HEK293T (cell line): ENCODE results near the gene ZXDC.

Source experiments
- CTCF ChIA-PET: fragments of 350-600 bp; formaldehyde crosslinking; extraction: SDS; loops from one replicate; lab custom pipeline; 2021; ENCODE audit warnings: antibody characterized with exemption, inconsistent platforms; lab: Yijun Ruan, JAX
- POLR2A ChIA-PET: fragments of 350-600 bp; formaldehyde crosslinking; extraction: SDS; loops from one replicate; lab custom pipeline; 2020; ENCODE audit warnings: antibody characterized with exemption, inconsistent platforms; lab: Yijun Ruan, JAX
- DNase-seq: peaks from one replicate; pipeline ENCODE4 v3.0.0; 2012; ENCODE audit warnings: mixed read lengths; ENCODE audit errors: extremely low spot score
- ARNT ChIP-seq: fragments of 450-650 bp; IDR thresholded peaks from 2 replicates; pipeline ENCODE4 v1.6.1; 2017; ENCODE audit warnings: mild to moderate bottlenecking
- BHLHE40 ChIP-seq: fragments of 450-650 bp; IDR thresholded peaks from 2 replicates; pipeline ENCODE4 v1.6.1; 2016; ENCODE audit warnings: mild to moderate bottlenecking, moderate library complexity, borderline replicate concordance
- CTBP1 ChIP-seq: fragments of 450-650 bp; IDR thresholded peaks from 2 replicates; pipeline ENCODE4 v1.6.1; 2016; ENCODE audit warnings: borderline replicate concordance
- ELF4 ChIP-seq: fragments of 450-650 bp; IDR thresholded peaks from 2 replicates; pipeline ENCODE4 v1.6.1; 2017; ENCODE audit warnings: antibody characterized with exemption
- FOXA1 ChIP-seq: fragments of 450-650 bp; IDR thresholded peaks from 2 replicates; pipeline ENCODE4 v1.6.1; 2016; ENCODE audit warnings: mild to moderate bottlenecking
- FOXK2 ChIP-seq: fragments of 450-650 bp; IDR thresholded peaks from 2 replicates; pipeline ENCODE4 v1.6.1; 2016; ENCODE audit warnings: mild to moderate bottlenecking
- FOXM1 ChIP-seq: fragments of 450-650 bp; IDR thresholded peaks from 2 replicates; pipeline ENCODE4 v1.6.1; 2017; ENCODE audit warnings: mild to moderate bottlenecking, borderline replicate concordance
- HDGF ChIP-seq: fragments of 450-650 bp; IDR thresholded peaks from 2 replicates; pipeline ENCODE4 v1.6.1; 2017; ENCODE audit warnings: antibody characterized with exemption, borderline replicate concordance
- L3MBTL2 ChIP-seq: fragments of 450-650 bp; conservative IDR thresholded peaks from 2 replicates; pipeline ENCODE4 v1.6.1; 2016; ENCODE audit warnings: mild to moderate bottlenecking
- LEF1 ChIP-seq: fragments of 450-650 bp; IDR thresholded peaks from 2 replicates; pipeline ENCODE4 v1.6.1; 2017; ENCODE audit warnings: mild to moderate bottlenecking, borderline replicate concordance
- NFRKB ChIP-seq: fragments of 450-650 bp; IDR thresholded peaks from 2 replicates; pipeline ENCODE4 v1.6.1; 2016; ENCODE audit warnings: mild to moderate bottlenecking, moderate library complexity
- PKNOX1 ChIP-seq: fragments of 450-650 bp; IDR thresholded peaks from 2 replicates; pipeline ENCODE4 v1.6.1; 2016
- SP1 ChIP-seq: fragments of 450-650 bp; IDR thresholded peaks from 2 replicates; pipeline ENCODE4 v1.6.1; 2017
- SUZ12 ChIP-seq: fragments of 450-650 bp; IDR thresholded peaks from 2 replicates; pipeline ENCODE4 v1.6.1; 2016; ENCODE audit warnings: mild to moderate bottlenecking
- TARDBP ChIP-seq: fragments of 450-650 bp; IDR thresholded peaks from 2 replicates; pipeline ENCODE4 v1.6.1; 2016
- ZNF384 ChIP-seq: fragments of 450-650 bp; IDR thresholded peaks from 2 replicates; pipeline ENCODE4 v1.6.1; 2016

The ZXDC gene

GRCh38 chr3:126414406-126414805 lies 61.3 kb downstream of the ZXDC start:
- ChIA-PET POLR2A (no interaction called here), CTCF (no interaction called here)
- DNase-seq = no peak
- no peak for TF ChIP-seq FOXA1
- TF ChIP-seq L3MBTL2 = no peak
- TF ChIP-seq FOXK2 = no peak
- no peak for TF ChIP-seq BHLHE40
- no peak for TF ChIP-seq PKNOX1

- ChIA-PET POLR2A (no interaction called here), CTCF (no interaction called here)
- DNase-seq = no peak
- TF ChIP-seq FOXK2 (no peak), ELF4 (no peak), SUZ12 (no peak), LEF1 (no peak), FOXM1 (no peak), FOXA1 (no peak), PKNOX1 (no peak), L3MBTL2 (no peak), SP1 (no peak), TARDBP (no peak), CTBP1 (no peak), HDGF (no peak), BHLHE40 (no peak), ZNF384 (no peak), NFRKB (no peak), ARNT (no peak)
Measured at GRCh38 chr3:126413693-126414080, 62.0 kb downstream of the ZXDC start.

GRCh38 chr3:126412841-126413692 lies 62.6 kb downstream of the ZXDC start:
- no peak for TF ChIP-seq ARNT
- no peak for TF ChIP-seq CTBP1
- no peak for TF ChIP-seq BHLHE40
- no peak for TF ChIP-seq ELF4
- TF ChIP-seq SUZ12 = no peak
- TF ChIP-seq ZNF384 = no peak
- TF ChIP-seq SP1 = no peak
- no peak for TF ChIP-seq FOXA1
- TF ChIP-seq LEF1 = no peak
- no peak for TF ChIP-seq NFRKB
- no peak for TF ChIP-seq L3MBTL2
- no peak for TF ChIP-seq FOXM1
- TF ChIP-seq HDGF = no peak
- TF ChIP-seq TARDBP = no peak
- no peak for TF ChIP-seq FOXK2
- TF ChIP-seq PKNOX1 = no peak
- DNase-seq = no peak
- ChIA-PET CTCF (no interaction called here), POLR2A (no interaction called here)

- POLR2A ChIA-PET = no interaction called here
Measured at GRCh38 chr3:126408099-126408498, 67.6 kb downstream of the ZXDC start.

GRCh38 chr3:126407412-126408044 lies 68.2 kb downstream of the ZXDC start:
- TF ChIP-seq FOXA1 (no peak), TARDBP (no peak), HDGF (no peak), SP1 (no peak), ARNT (no peak), NFRKB (no peak), CTBP1 (no peak), FOXK2 (no peak)
- CTCF ChIA-PET = no interaction called here
- POLR2A ChIA-PET = no interaction called here
- no peak for DNase-seq

More at GRCh38 chr3:126408099-126408498, 67.6 kb downstream of the ZXDC start:
- CTCF ChIA-PET = no interaction called here
- DNase-seq = no peak
- TF ChIP-seq SUZ12 (no peak), ARNT (no peak), NFRKB (no peak), ZNF384 (no peak), FOXK2 (no peak), HDGF (no peak), ELF4 (no peak), PKNOX1 (no peak), CTBP1 (no peak), TARDBP (no peak), BHLHE40 (no peak), L3MBTL2 (no peak), FOXA1 (no peak), SP1 (no peak)
